PC-9 (cell line): ENCODE results near the gene EPS8L3.

ENCODE experiments used
- CTCF ChIP-seq: fragments of 200-600 bp; sonication (generic); conservative IDR thresholded peaks from 2 replicates; pipeline ENCODE4 v1.6.1; 2017; ENCODE audit warnings: mixed run types, antibody characterized with exemption, mild to moderate bottlenecking, moderate library complexity
- EZH2 ChIP-seq: fragments of 200-600 bp; sonication (generic); IDR thresholded peaks from 2 replicates; pipeline ENCODE4 v1.8.0; 2017; ENCODE audit warnings: antibody characterized with exemption, low read depth

GRCh38 chr1:109749221-109749620, 14.5 kb downstream of the EPS8L3 start:
- TF ChIP-seq CTCF, result no peak
- no peak for TF ChIP-seq EZH2
